B cell (primary cell): ENCODE data around the gene SEPTIN2. TPM values are rescaled to one million over a fixed set of nuclear protein-coding genes. Genes with fewer than 3 reads are reported as not detected.

Source experiments
- ATAC-seq: fragments of 200-7000 bp; cut with Tn5 transposase; one replicate; pipeline ENCODE4 v1.10.0; 2021; ENCODE audit warnings: low read depth, mild to moderate bottlenecking, moderate number of reproducible peaks, moderate library complexity
- CTCF ChIA-PET: fragments of 350-600 bp; sonication (Branson Sonifier 250); formaldehyde crosslinking; loops from one replicate; lab custom pipeline; 2021; ENCODE audit warnings: antibody characterized with exemption, inconsistent platforms; lab: Charles Lee
- POLR2A ChIA-PET: fragments of 350-600 bp; sonication (Branson Sonifier 250); formaldehyde crosslinking; loops from one replicate; lab custom pipeline; 2021; ENCODE audit warnings: antibody characterized with exemption; lab: Charles Lee
- DNase-seq: peaks from one replicate; pipeline ENCODE4 v3.0.0; 2013
- H2AFZ ChIP-seq: 2 replicates; pipeline ENCODE4 v1.6.1; 2012; ENCODE audit warnings: mild to moderate bottlenecking, low read depth, low read length; ENCODE audit not compliant: insufficient read depth, poor library complexity, severe bottlenecking
- H3K27ac ChIP-seq, 2 donors: 1 replicate in 1 of 2; 2 replicates in 1 of 2; pipeline ENCODE4 v1.5.1; 2012 to 2013; ENCODE audit warnings: low read length in 2 of 2, mild to moderate bottlenecking in 2 of 2, moderate library complexity in 1 of 2
- H3K27me3 ChIP-seq, 4 experiments: fragments of 200-600 bp in 1 of 4; sonication (generic) in 1 of 4; replicated peaks in 1 of 4; 1 replicate in 2 of 4; 2 replicates in 2 of 4; pipeline versions ENCODE4 v1.6.1 to v1.7.0; 2013 to 2016; ENCODE audit warnings: low read length in 3 of 4, mild to moderate bottlenecking in 2 of 4, mixed read lengths in 1 of 4, moderate library complexity in 1 of 4; ENCODE audit not compliant: insufficient read depth in 4 of 4, control insufficient read depth in 3 of 4; ENCODE audit errors: control extremely low read depth in 1 of 4
- H3K36me3 ChIP-seq, 2 experiments: replicated peaks in 1 of 2; 1 replicate in 1 of 2; 2 replicates in 1 of 2; pipeline versions ENCODE4 v1.6.1 to v1.7.1; 2013; ENCODE audit warnings: low read length in 1 of 2; ENCODE audit not compliant: insufficient read depth in 2 of 2, control insufficient read depth in 1 of 2; ENCODE audit errors: control extremely low read depth in 1 of 2, extremely low read depth in 1 of 2
- H3K4me1 ChIP-seq, 2 donors: fragments of 200-600 bp in 1 of 2; sonication (generic) in 1 of 2; 1 replicate in 1 of 2; 2 replicates in 1 of 2; pipeline versions ENCODE4 v1.5.1 to v1.6.1; 2013 to 2017; ENCODE audit warnings: low read length in 2 of 2; ENCODE audit not compliant: control insufficient read depth in 2 of 2, insufficient read depth in 2 of 2
- H3K4me2 ChIP-seq: replicated peaks from 2 replicates; pipeline ENCODE3; 2012; ENCODE audit warnings: mild to moderate bottlenecking, low read depth, low read length; ENCODE audit not compliant: poor library complexity, severe bottlenecking
- H3K4me3 ChIP-seq, 5 experiments: fragments of 200-600 bp in 1 of 5; sonication (generic) in 1 of 5; 1 replicate in 3 of 5; 2 replicates in 2 of 5; pipeline versions ENCODE4 v1.5.1 to v1.7.0; 2011 to 2016; ENCODE audit warnings: low read length in 4 of 5, mild to moderate bottlenecking in 4 of 5, low read depth in 2 of 5, control low read depth in 1 of 5, moderate library complexity in 1 of 5; ENCODE audit not compliant: insufficient read depth in 1 of 5; ENCODE audit errors: control extremely low read depth in 1 of 5, extremely low read depth in 1 of 5
- H3K79me2 ChIP-seq: fragments of 200-600 bp; sonication (generic); one replicate; pipeline ENCODE4 v1.6.0; 2016; ENCODE audit warnings: low read length; ENCODE audit not compliant: control insufficient read depth, insufficient read depth
- H3K9ac ChIP-seq: fragments of 200-600 bp; sonication (generic); 2 replicates; pipeline ENCODE4 v1.6.1; 2017; ENCODE audit warnings: mild to moderate bottlenecking, low read length, moderate library complexity
- H3K9me3 ChIP-seq, 3 donors: one replicate each; pipeline versions ENCODE4 v1.6.1 to v1.7.1; 2013; ENCODE audit warnings: low read length in 2 of 3; ENCODE audit not compliant: control insufficient read depth in 2 of 3, insufficient read depth in 1 of 3; ENCODE audit errors: control extremely low read depth in 1 of 3
- H4K20me1 ChIP-seq: 2 replicates; pipeline ENCODE4 v1.6.0; 2012; ENCODE audit warnings: mild to moderate bottlenecking, low read length; ENCODE audit not compliant: insufficient read depth, control insufficient read depth, poor library complexity, severe bottlenecking
- H3K27ac Mint-ChIP-seq: one replicate; pipeline ENCODE4 v1.8.0; 2021; ENCODE audit warnings: mixed read lengths
- H3K27me3 Mint-ChIP-seq: one replicate; pipeline ENCODE4 v1.8.0; 2021; ENCODE audit warnings: mixed read lengths
- H3K4me1 Mint-ChIP-seq: one replicate; pipeline ENCODE4 v1.8.0; 2021; ENCODE audit warnings: mixed read lengths
- H3K4me3 Mint-ChIP-seq: one replicate; pipeline ENCODE4 v1.8.0; 2021; ENCODE audit warnings: mixed read lengths
- H3K9me3 Mint-ChIP-seq: one replicate; pipeline ENCODE4 v1.8.0; 2022; ENCODE audit warnings: mixed read lengths; ENCODE audit not compliant: insufficient read depth
- CTCF ChIP-seq: fragments of 200-600 bp; IDR thresholded peaks from one replicate; pipeline ENCODE4 v1.8.0; 2022; ENCODE audit warnings: antibody characterized with exemption, mild to moderate bottlenecking
- EZH2 ChIP-seq: IDR thresholded peaks from 2 replicates; pipeline ENCODE4 v1.6.1; 2012; ENCODE audit warnings: borderline replicate concordance, low read depth, mild to moderate bottlenecking, moderate library complexity, low read length; ENCODE audit not compliant: insufficient read depth, poor library complexity, severe bottlenecking
- WGBS: methylation state at CpG from one replicate; pipeline ENCODE4 v1.1.5; 2013; ENCODE audit warnings: missing lambda C conversion rate; ENCODE audit not compliant: insufficient coverage; 5-methylcytosine and 5-hydroxymethylcytosine counted together
- intact Hi-C: fragments of 100-400 bp; cut with micrococcal nuclease; formaldehyde crosslinking; loops from one replicate; pipeline ENCODE4 v1.10.0; 2022
- polyA plus RNA-seq: library from polyadenylated mRNA; depleted of rRNA; stranded (reverse); fragments of >200 nt; gene quantifications from 2 replicates; pipeline ENCODE4 v1.2.3, GENCODE V29; 2012
- total RNA-seq, 2 donors: library from RNA; stranded (reverse); fragments of 120-200 nt in 1 of 2; gene quantifications; 1 replicate in 1 of 2; 2 replicates in 1 of 2; pipeline versions ENCODE4 v1.2.3 to v1.2.4, GENCODE V29; 2013 to 2022

The SEPTIN2 gene
- total and polyA plus RNA-seq, 2 donors (not counting 1 experiment from before 2014, with no cell fraction given), result 71.8 to 270 TPM

GRCh38 chr2:241375300-241375699, 59.6 kb downstream of the SEPTIN2 start:
- Histone ChIP-seq H3K27me3 (no peaks in the 10 kb centered on the region), H3K4me3 (no peak overlapping the region), H3K27ac (no peak overlapping the region), H3K36me3 (peaks cover 0 to 8% of the 10 kb centered on the region in 2 experiments), H3K79me2 (peaks cover 72% of the 10 kb centered on the region), H3K4me2 (no peak overlapping the region), H4K20me1 (peaks cover 50% of the 10 kb centered on the region), H3K4me1 (peaks cover 27 to 43% of the 10 kb centered on the region in 2 donors), H3K9me3 (no peaks in the 10 kb centered on the region), H3K9ac (no peak overlapping the region), H2AFZ (no peak overlapping the region)
- POLR2A ChIA-PET, result no interaction called here
- intact Hi-C loops, result no loop called here
- CTCF ChIA-PET, result interaction anchor here (1.0 to 2.9 kb wide), 4 partner anchors 15 to 17 kb away, joined by 3 to 9 read pairs (median 6); no protein-coding TSS in a partner anchor
- ATAC-seq (no peak), DNase-seq (no peak)
- 100% methylated on average over 1 of the region's 1 CpG for WGBS
- TF ChIP-seq CTCF (no peak), EZH2 (no peak)
- Mint-ChIP-seq H3K9me3 (no peaks in the 10 kb centered on the region), H3K4me3 (no peak overlapping the region), H3K27ac (peak overlapping the region; percentile 32), H3K27me3 (no peaks in the 10 kb centered on the region), H3K4me1 (peaks cover 59% of the 10 kb centered on the region)

GRCh38 chr2:241376808-241377207, 61.1 kb downstream of the SEPTIN2 start:
- Histone ChIP-seq H3K36me3 (peaks cover 0 to 13% of the 10 kb centered on the region in 2 experiments), H3K9ac (no peak overlapping the region), H3K27ac (no peak overlapping the region), H3K4me2 (no peak overlapping the region), H2AFZ (no peak overlapping the region), H4K20me1 (peaks cover 51% of the 10 kb centered on the region), H3K9me3 (no peaks in the 10 kb centered on the region), H3K27me3 (no peaks in the 10 kb centered on the region), H3K4me3 (no peak overlapping the region), H3K79me2 (peaks cover 71% of the 10 kb centered on the region), H3K4me1 (peaks cover 27 to 35% of the 10 kb centered on the region in 2 donors)
- no CpG with 5 or more reads among the region's 2 CpGs for WGBS
- Mint-ChIP-seq H3K9me3 (no peaks in the 10 kb centered on the region), H3K27me3 (no peaks in the 10 kb centered on the region), H3K4me3 (no peak overlapping the region), H3K27ac (peak overlapping the region; percentile 26), H3K4me1 (peaks cover 55% of the 10 kb centered on the region)
- TF ChIP-seq CTCF (no peak), EZH2 (no peak)
- no peak for ATAC-seq
- no peak for DNase-seq
- ChIA-PET CTCF (interaction anchor here (2.0 kb wide), 1 partner anchor 15 kb away, joined by 8 read pairs; no protein-coding TSS in a partner anchor), POLR2A (no interaction called here)
- intact Hi-C loops, result no loop called here
